GM12878 (cell line): ENCODE measurements around the gene HSPA12B.

ENCODE experiments used
- CTCF ChIP-seq, 3 experiments: IDR thresholded peaks in 2 of 3; conservative IDR thresholded peaks in 1 of 3; 2 replicates each; pipeline ENCODE4 v1.5.1; 2011; ENCODE audit warnings: low read depth in 3 of 3, low read length in 3 of 3, mild to moderate bottlenecking in 3 of 3, control low read depth in 2 of 3, moderate library complexity in 2 of 3, inconsistent platforms in 1 of 3, mixed read lengths in 1 of 3; ENCODE audit not compliant: control insufficient read depth in 2 of 3, insufficient read depth in 1 of 3; ENCODE audit errors: extremely low read depth in 1 of 3
- EGR1 ChIP-seq, 2 experiments: IDR thresholded peaks; 1 replicate in 1 of 2; 2 replicates in 1 of 2; pipeline ENCODE4 v1.6.1; 2011 to 2012; ENCODE audit warnings: low read depth in 2 of 2, low read length in 2 of 2, borderline replicate concordance in 1 of 2, mild to moderate bottlenecking in 1 of 2, moderate library complexity in 1 of 2
- EP300 ChIP-seq, 2 experiments: fragments of 150-350 bp in 1 of 2; IDR thresholded peaks; 2 replicates each; pipeline ENCODE4 v1.6.1; 2011 to 2012; ENCODE audit warnings: low read depth in 2 of 2, low read length in 2 of 2, borderline replicate concordance in 1 of 2, improper control_type of control experiment in 1 of 2, inconsistent platforms in 1 of 2; ENCODE audit not compliant: control insufficient read depth in 1 of 2
- FOXK2 ChIP-seq: fragments of 450-650 bp; IDR thresholded peaks from 2 replicates; pipeline ENCODE4 v1.6.1; 2017; ENCODE audit warnings: mild to moderate bottlenecking, moderate library complexity
- MXI1 ChIP-seq: fragments of 150-350 bp; IDR thresholded peaks from 2 replicates; pipeline ENCODE4 v1.6.1; 2011; ENCODE audit warnings: low read depth, mild to moderate bottlenecking, inconsistent platforms, low read length, improper control_type of control experiment
- POLR2AphosphoS5 ChIP-seq: IDR thresholded peaks from 2 replicates; pipeline ENCODE4 v1.6.1; 2011; ENCODE audit warnings: mild to moderate bottlenecking, low read length, inconsistent platforms
- PRDM15 ChIP-seq: fragments of 450-650 bp; formaldehyde crosslinking; IDR thresholded peaks from 2 replicates; pipeline ENCODE4 v1.4.0; 2020; ENCODE audit warnings: mild to moderate bottlenecking, moderate library complexity
- RAD21 ChIP-seq: IDR thresholded peaks from 2 replicates; pipeline ENCODE4 v1.6.1; 2011; ENCODE audit warnings: mild to moderate bottlenecking, low read depth, low read length, moderate library complexity; ENCODE audit not compliant: insufficient read depth
- SPI1 ChIP-seq: IDR thresholded peaks from 2 replicates; pipeline ENCODE4 v1.6.1; 2011; ENCODE audit warnings: low read depth, mild to moderate bottlenecking, low read length, moderate library complexity, borderline replicate concordance; ENCODE audit not compliant: insufficient read depth
- SUPT20H ChIP-seq: IDR thresholded peaks from 2 replicates; pipeline ENCODE4 v1.6.1; 2011; ENCODE audit warnings: low read depth, mild to moderate bottlenecking, low read length, moderate library complexity, borderline replicate concordance; ENCODE audit not compliant: control insufficient read depth
- TAF1 ChIP-seq: IDR thresholded peaks from 2 replicates; pipeline ENCODE4 v1.6.1; 2011; ENCODE audit warnings: mild to moderate bottlenecking, low read depth, low read length, borderline replicate concordance
- YY1 ChIP-seq: IDR thresholded peaks from 2 replicates; pipeline ENCODE4 v1.6.1; 2011; ENCODE audit warnings: low read depth, mild to moderate bottlenecking, low read length
- ZNF274 ChIP-seq: IDR thresholded peaks from one replicate; pipeline ENCODE4 v1.8.0; 2011; ENCODE audit not compliant: insufficient read length, insufficient read depth

GRCh38 chr20:3758566-3758965, 26.1 kb downstream of the HSPA12B start:
- no peak for TF ChIP-seq YY1
- no peak for TF ChIP-seq EP300 (IDR thresholded peaks at IDR 0.05; ENCODE audit: borderline replicate concordance in 1 of 2, control insufficient read depth in 1 of 2, low read depth in 2 of 2, low read length in 2 of 2)
- no peak for TF ChIP-seq CTCF (IDR thresholded peaks at IDR 0.05 in 2 of 3, conservative IDR thresholded peaks at IDR 0.05 in 1 of 3; ENCODE audit: control insufficient read depth in 2 of 3, extremely low read depth in 1 of 3, insufficient read depth in 1 of 3, low read depth in 3 of 3, low read length in 3 of 3)
- TF ChIP-seq MXI1: no peak
- TF ChIP-seq ZNF274: no peak
- TF ChIP-seq PRDM15 (CRISPR knock-in tag): no peak
- TF ChIP-seq SPI1: no peak
- TF ChIP-seq RAD21: no peak
- TF ChIP-seq TAF1: no peak
- no peak for TF ChIP-seq FOXK2
- no peak for TF ChIP-seq SUPT20H
- TF ChIP-seq POLR2AphosphoS5: no peak
- no peak for TF ChIP-seq EGR1 (IDR thresholded peaks at IDR 0.05; ENCODE audit: borderline replicate concordance in 1 of 2, low read depth in 2 of 2, low read length in 2 of 2)
